Measurements from ENCODE around the gene SVOPL.

The SVOPL gene

GRCh38 chr7:138700857-138701536 is at the start of gene SVOPL:
TSS of gene SVOPL (minus strand) at chr7:138701362. CDS start at chr7:138679045, 22,317 bp downstream.
- H3K4me3 ChIP-seq (ENCODE audit: low read depth, low read length): no peak within 1 kb of the TSS
- TF ChIP-seq CTCF (IDR thresholded peaks at IDR 0.05; ENCODE audit: low read depth, low read length): no peak

- no peak overlapping the region for H3K4me3 ChIP-seq (ENCODE audit: low read depth, low read length)
- TF ChIP-seq CTCF (IDR thresholded peaks at IDR 0.05; ENCODE audit: low read depth, low read length): no peak
Observed at GRCh38 chr7:138750473-138750872, 49.3 kb upstream of the SVOPL start.

GRCh38 chr7:138749960-138750359 is 48.8 kb upstream of the SVOPL start:
- H3K4me3 ChIP-seq (ENCODE audit: low read depth, low read length): no peak overlapping the region
- no peak for TF ChIP-seq CTCF (IDR thresholded peaks at IDR 0.05; ENCODE audit: low read depth, low read length)

- no peak for TF ChIP-seq CTCF (IDR thresholded peaks at IDR 0.05; ENCODE audit: low read depth, low read length)
- no peak overlapping the region for H3K4me3 ChIP-seq (ENCODE audit: low read depth, low read length)
Observed at GRCh38 chr7:138748666-138749065, 47.5 kb upstream of the SVOPL start.

- no peak for TF ChIP-seq CTCF (IDR thresholded peaks at IDR 0.05; ENCODE audit: low read depth, low read length)
- no peak overlapping the region for H3K4me3 ChIP-seq (ENCODE audit: low read depth, low read length)
Observed at GRCh38 chr7:138746073-138746472, 44.9 kb upstream of the SVOPL start.

- TF ChIP-seq CTCF (IDR thresholded peaks at IDR 0.05; ENCODE audit: low read depth, low read length): no peak
Observed at GRCh38 chr7:138745189-138745588, 44.0 kb upstream of the SVOPL start.

GRCh38 chr7:138741453-138741735 is 40.2 kb upstream of the SVOPL start:
- no peak overlapping the region for H3K4me3 ChIP-seq (ENCODE audit: low read depth, low read length)
- TF ChIP-seq CTCF (IDR thresholded peaks at IDR 0.05; ENCODE audit: low read depth, low read length): no peak

More at GRCh38 chr7:138745189-138745588, 44.0 kb upstream of the SVOPL start:
- no peak overlapping the region for H3K4me3 ChIP-seq (ENCODE audit: low read depth, low read length)
